Measurements from ENCODE around the gene SLC16A12.

SLC16A12 gene

GRCh38 chr10:89442289-89442688 is 93.1 kb downstream of the SLC16A12 start:
- H3K27ac ChIP-seq: no peak overlapping the region
- ChIA-PET CTCF (interaction anchor here (0.8 kb wide), 1 partner anchor 102 kb away, joined by 3 read pairs; no protein-coding TSS in a partner anchor), POLR2A (ENCODE audit: low non-redundant PET) (no interaction called here)
- DNase-seq (ENCODE audit: low spot score): no peak
- TF ChIP-seq, protein P1, sequence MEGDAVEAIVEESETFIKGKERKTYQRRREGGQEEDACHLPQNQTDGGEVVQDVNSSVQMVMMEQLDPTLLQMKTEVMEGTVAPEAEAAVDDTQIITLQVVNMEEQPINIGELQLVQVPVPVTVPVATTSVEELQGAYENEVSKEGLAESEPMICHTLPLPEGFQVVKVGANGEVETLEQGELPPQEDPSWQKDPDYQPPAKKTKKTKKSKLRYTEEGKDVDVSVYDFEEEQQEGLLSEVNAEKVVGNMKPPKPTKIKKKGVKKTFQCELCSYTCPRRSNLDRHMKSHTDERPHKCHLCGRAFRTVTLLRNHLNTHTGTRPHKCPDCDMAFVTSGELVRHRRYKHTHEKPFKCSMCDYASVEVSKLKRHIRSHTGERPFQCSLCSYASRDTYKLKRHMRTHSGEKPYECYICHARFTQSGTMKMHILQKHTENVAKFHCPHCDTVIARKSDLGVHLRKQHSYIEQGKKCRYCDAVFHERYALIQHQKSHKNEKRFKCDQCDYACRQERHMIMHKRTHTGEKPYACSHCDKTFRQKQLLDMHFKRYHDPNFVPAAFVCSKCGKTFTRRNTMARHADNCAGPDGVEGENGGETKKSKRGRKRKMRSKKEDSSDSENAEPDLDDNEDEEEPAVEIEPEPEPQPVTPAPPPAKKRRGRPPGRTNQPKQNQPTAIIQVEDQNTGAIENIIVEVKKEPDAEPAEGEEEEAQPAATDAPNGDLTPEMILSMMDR (conservative IDR thresholded peaks at IDR 0.05; ENCODE audit: low read depth): no peak

- TF ChIP-seq, protein P1 (conservative IDR thresholded peaks at IDR 0.05; ENCODE audit: low read depth): no peak
- ChIA-PET CTCF (interaction anchor here (0.6 to 0.8 kb wide), 4 partner anchors 12 to 320 kb away, joined by 3 to 7 read pairs (median 4); no protein-coding TSS in a partner anchor), POLR2A (ENCODE audit: low non-redundant PET) (interaction anchor here (0.6 kb wide), 1 partner anchor 92 kb away, joined by 3 read pairs; no protein-coding TSS in a partner anchor)
- peak overlapping the region; percentile 33 for H3K27ac ChIP-seq
- DNase-seq (ENCODE audit: low spot score): peak; percentile 24
Observed at GRCh38 chr10:89440226-89441009, 95.0 kb downstream of the SLC16A12 start.

- H3K27ac ChIP-seq: no peak overlapping the region
- DNase-seq (ENCODE audit: low spot score): no peak
- TF ChIP-seq, protein P1 (conservative IDR thresholded peaks at IDR 0.05; ENCODE audit: low read depth): no peak
- POLR2A ChIA-PET (ENCODE audit: low non-redundant PET): no interaction called here
- CTCF ChIA-PET: interaction anchor here (0.6 kb wide), 1 partner anchor 94 kb away, joined by 4 read pairs; no protein-coding TSS in a partner anchor
Observed at GRCh38 chr10:89438525-89438924, 96.9 kb downstream of the SLC16A12 start.

- ChIA-PET CTCF (interaction anchor here (0.8 to 1.1 kb wide), 2 partner anchors 145 to 1929 kb away, joined by 3 read pairs; no protein-coding TSS in a partner anchor), POLR2A (ENCODE audit: low non-redundant PET) (no interaction called here)
- TF ChIP-seq, protein P1 (conservative IDR thresholded peaks at IDR 0.05; ENCODE audit: low read depth): no peak
- H3K27ac ChIP-seq: no peak overlapping the region
- DNase-seq (ENCODE audit: low spot score): peak; percentile 67
Observed at GRCh38 chr10:89431977-89432376, 103.4 kb downstream of the SLC16A12 start.

DNA sequence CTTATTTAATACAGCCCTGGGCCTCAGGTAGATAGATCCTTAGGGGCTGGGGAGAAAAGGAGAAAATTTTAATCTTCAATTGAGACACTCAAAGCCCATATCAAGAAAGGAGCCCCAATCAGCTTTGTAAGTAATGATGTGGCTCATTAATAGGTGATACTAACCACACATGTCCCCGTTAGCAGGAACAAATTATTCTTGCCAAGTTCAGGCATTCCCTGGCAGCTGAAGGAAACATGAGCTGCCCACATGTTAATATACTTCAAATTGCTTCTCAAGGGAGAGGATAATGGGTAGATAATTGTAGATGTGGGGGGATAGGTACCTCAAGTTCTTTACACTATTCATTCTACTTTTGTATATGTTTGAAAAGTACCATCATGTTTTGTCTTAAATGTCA is 106.5 kb downstream of the SLC16A12 start:
- DNase-seq (ENCODE audit: low spot score): no peak
- ChIA-PET CTCF (interaction anchor here (0.6 kb wide), 1 partner anchor 72 kb away, joined by 3 read pairs; no protein-coding TSS in a partner anchor), POLR2A (ENCODE audit: low non-redundant PET) (no interaction called here)
- TF ChIP-seq, protein P1 (conservative IDR thresholded peaks at IDR 0.05; ENCODE audit: low read depth): no peak
- no peak overlapping the region for H3K27ac ChIP-seq

GRCh38 chr10:89427629-89428028 is 107.8 kb downstream of the SLC16A12 start:
- H3K27ac ChIP-seq: no peak overlapping the region
- DNase-seq (ENCODE audit: low spot score): peak; percentile 63
- ChIA-PET POLR2A (ENCODE audit: low non-redundant PET) (no interaction called here), CTCF (interaction anchor here (1.8 kb wide), 1 partner anchor 10 kb away, joined by 5 read pairs; no protein-coding TSS in a partner anchor)
- TF ChIP-seq, protein P1 (conservative IDR thresholded peaks at IDR 0.05; ENCODE audit: low read depth): no peak

Data from RWPE1 (cell line).